WTC11 (cell line): Measurements from ENCODE around the gene ENPP7. TPM values are rescaled to one million over a fixed set of nuclear protein-coding genes. Genes with fewer than 3 reads are reported as not detected.

ENCODE experiments used
- ATAC-seq: fragments of 200-7000 bp; cut with Tn5 transposase; 2 replicates; pipeline ENCODE4 v1.10.0; 2021; ENCODE audit warnings: mild to moderate bottlenecking, moderate library complexity
- CTCF ChIA-PET: fragments of 300-600 bp; sonication (Branson Sonifier 250); formaldehyde crosslinking; loops from one replicate; lab custom pipeline; 2021; ENCODE audit warnings: antibody characterized with exemption; lab: Charles Lee
- POLR2A ChIA-PET: fragments of 350-600 bp; sonication (Branson Sonifier 250); formaldehyde crosslinking; loops from one replicate; lab custom pipeline; 2021; ENCODE audit warnings: antibody characterized with exemption; lab: Charles Lee
- DNase-seq: peaks from one replicate; pipeline ENCODE4 v3.0.0; 2021; ENCODE audit warnings: low spot score
- H3K27ac Mint-ChIP-seq: 2 replicates; pipeline ENCODE4 v1.8.0; 2021; ENCODE audit warnings: mixed read lengths
- H3K27me3 Mint-ChIP-seq: 2 replicates; pipeline ENCODE4 v1.8.0; 2021; ENCODE audit warnings: low read depth, mild to moderate bottlenecking, moderate library complexity, mixed read lengths
- H3K36me3 Mint-ChIP-seq: 2 replicates; pipeline ENCODE4 v1.8.0; 2021; ENCODE audit warnings: mixed read lengths
- H3K4me1 Mint-ChIP-seq: 2 replicates; pipeline ENCODE4 v1.8.0; 2022; ENCODE audit warnings: mixed read lengths
- H3K4me3 Mint-ChIP-seq: 2 replicates; pipeline ENCODE4 v1.8.0; 2021; ENCODE audit warnings: mild to moderate bottlenecking, moderate library complexity, mixed read lengths
- H3K9me3 Mint-ChIP-seq: 2 replicates; pipeline ENCODE4 v1.8.0; 2021; ENCODE audit warnings: mixed read lengths
- AR ChIP-seq: fragments of 250-450 bp; sonication (Bioruptor Pico); IDR thresholded peaks from 2 replicates; pipeline ENCODE4 v1.9.0; 2021; ENCODE audit warnings: mild to moderate bottlenecking
- ATF1 ChIP-seq: sonication (generic); formaldehyde crosslinking; IDR thresholded peaks from 2 replicates; pipeline ENCODE4 v1.8.1; 2023; ENCODE audit warnings: mild to moderate bottlenecking, moderate library complexity, missing genetic modification reagents
- ATF6 ChIP-seq: sonication (generic); formaldehyde crosslinking; IDR thresholded peaks from 2 replicates; pipeline ENCODE4 v1.8.1; 2023; ENCODE audit warnings: mild to moderate bottlenecking, missing genetic modification reagents
- CBFB ChIP-seq: sonication (generic); formaldehyde crosslinking; IDR thresholded peaks from 2 replicates; pipeline ENCODE4 v1.8.1; 2022; ENCODE audit warnings: mild to moderate bottlenecking, low read depth, missing genetic modification reagents
- CREB1 ChIP-seq: sonication (generic); formaldehyde crosslinking; IDR thresholded peaks from 2 replicates; pipeline ENCODE4 v1.8.0; 2023; ENCODE audit warnings: mild to moderate bottlenecking, missing genetic modification reagents
- ELF4 ChIP-seq: sonication (generic); formaldehyde crosslinking; IDR thresholded peaks from 2 replicates; pipeline ENCODE4 v1.8.1; 2022; ENCODE audit warnings: low read depth, mild to moderate bottlenecking, moderate library complexity, missing genetic modification reagents
- ERG ChIP-seq: fragments of 250-450 bp; sonication (Bioruptor Pico); IDR thresholded peaks from 2 replicates; pipeline ENCODE4 v1.8.0; 2021; ENCODE audit warnings: mild to moderate bottlenecking
- GRHL2 ChIP-seq: fragments of 250-450 bp; sonication (Bioruptor Pico); IDR thresholded peaks from 2 replicates; pipeline ENCODE4 v1.8.0; 2022; ENCODE audit warnings: mild to moderate bottlenecking, moderate library complexity; ENCODE audit not compliant: insufficient replicate concordance, severe bottlenecking
- MAX ChIP-seq: sonication (generic); formaldehyde crosslinking; IDR thresholded peaks from 2 replicates; pipeline ENCODE4 v1.8.0; 2022; ENCODE audit warnings: mild to moderate bottlenecking, missing genetic modification reagents
- MXD4 ChIP-seq: fragments of 250-450 bp; sonication (Bioruptor Pico); IDR thresholded peaks from 2 replicates; pipeline ENCODE4 v1.8.0; 2021; ENCODE audit warnings: mild to moderate bottlenecking, moderate library complexity, borderline replicate concordance
- NR2C2 ChIP-seq: sonication (generic); formaldehyde crosslinking; IDR thresholded peaks from 2 replicates; pipeline ENCODE4 v1.8.0; 2022; ENCODE audit warnings: mild to moderate bottlenecking, missing genetic modification reagents
- NR3C1 ChIP-seq: sonication (generic); formaldehyde crosslinking; conservative IDR thresholded peaks from 2 replicates; pipeline ENCODE4 v1.8.1; 2023; ENCODE audit warnings: low read depth, mild to moderate bottlenecking, missing genetic modification reagents
- SMAD3 ChIP-seq: sonication (generic); formaldehyde crosslinking; IDR thresholded peaks from 2 replicates; pipeline ENCODE4 v1.8.0; 2022; ENCODE audit warnings: missing genetic modification reagents, mild to moderate bottlenecking, borderline replicate concordance
- ZNF396 ChIP-seq: fragments of 250-450 bp; sonication (Bioruptor Pico); IDR thresholded peaks from 2 replicates; pipeline ENCODE4 v1.8.0; 2021; ENCODE audit warnings: mild to moderate bottlenecking, moderate library complexity, borderline replicate concordance
- ZNF416 ChIP-seq: fragments of 250-450 bp; sonication (Bioruptor Pico); IDR thresholded peaks from 2 replicates; pipeline ENCODE4 v1.9.0; 2021; ENCODE audit warnings: mild to moderate bottlenecking, inconsistent platforms
- total RNA-seq: library from RNA; stranded (reverse); gene quantifications from 3 replicates; pipeline ENCODE4 v1.2.3, GENCODE V29; 2021

Gene ENPP7
- total RNA-seq, 1 experiment from 2014 or later = not detected

GRCh38 chr17:79774561-79774975 lies 43.8 kb downstream of the ENPP7 start (continued):
- TF ChIP-seq ERG (CRISPR knock-in tag) = no peak
- no peak for TF ChIP-seq MXD4
- no peak for TF ChIP-seq AR (CRISPR knock-in tag)
- no peak for TF ChIP-seq NR2C2 (CRISPR knock-in tag)
- TF ChIP-seq MAX (CRISPR knock-in tag) = no peak
- TF ChIP-seq ELF4 (CRISPR knock-in tag) = no peak
- TF ChIP-seq CBFB (CRISPR knock-in tag) = no peak
- TF ChIP-seq ZNF396 (CRISPR knock-in tag) = no peak
- TF ChIP-seq, all 79 proteins: peak for 0

- ATAC-seq (no peak), DNase-seq (no peak)
- ChIA-PET CTCF (interaction anchor here (0.9 to 6.9 kb wide), 7 partner anchors 11 to 233 kb away, joined by 3 to 83 read pairs (median 6); partner anchors contain the start of genes CBX4 and CBX8), POLR2A (no interaction called here)
- no peaks in the 10 kb centered on the region for H3K9me3 Mint-ChIP-seq
- H3K27me3 Mint-ChIP-seq = peaks cover 15% of the 10 kb centered on the region
- no peak overlapping the region for H3K27ac Mint-ChIP-seq
- peaks cover 12% of the 10 kb centered on the region for H3K36me3 Mint-ChIP-seq
- peak overlapping the region; percentile 37; the same call in 1 of the 2 replicates for H3K4me3 Mint-ChIP-seq
- TF ChIP-seq GRHL2 (CRISPR knock-in tag) (no peak), CREB1 (CRISPR knock-in tag) (no peak), SMAD3 (CRISPR knock-in tag) (no peak), ATF6 (no peak), ATF1 (CRISPR knock-in tag) (no peak), ERG (CRISPR knock-in tag) (no peak), ZNF416 (no peak), NR3C1 (CRISPR knock-in tag) (no peak)
- peaks cover 46% of the 10 kb centered on the region for H3K4me1 Mint-ChIP-seq
These were observed 44.9 kb downstream of the ENPP7 start for GRCh38 chr17:79775632-79776031.
